Neural cell (in vitro differentiated cells): ENCODE data around the gene SPHKAP.

Experiments
- EP300 ChIP-seq: fragments of 450-650 bp; conservative IDR thresholded peaks from 2 replicates; pipeline ENCODE4 v1.6.1; 2014; ENCODE audit warnings: antibody characterized with exemption, mild to moderate bottlenecking, moderate library complexity; ENCODE audit not compliant: poor library complexity, severe bottlenecking
- EZH2 ChIP-seq: fragments of 200-600, 300-800 bp; shearing (Covaris generic), sonication (generic); IDR thresholded peaks from 2 replicates; pipeline ENCODE4 v1.6.1; 2014; ENCODE audit warnings: antibody characterized with exemption, low read length, borderline replicate concordance, mild to moderate bottlenecking; ENCODE audit not compliant: insufficient read depth, poor library complexity, severe bottlenecking
- MXI1 ChIP-seq: fragments of 450-650 bp; conservative IDR thresholded peaks from 2 replicates; pipeline ENCODE4 v1.6.1; 2014; ENCODE audit warnings: antibody characterized with exemption, mild to moderate bottlenecking; ENCODE audit not compliant: poor library complexity, severe bottlenecking
- RAD21 ChIP-seq: fragments of 450-650 bp; conservative IDR thresholded peaks from 2 replicates; pipeline ENCODE4 v1.6.1; 2014; ENCODE audit warnings: antibody characterized with exemption, mild to moderate bottlenecking, moderate library complexity
- TAF1 ChIP-seq: IDR thresholded peaks from 2 replicates; pipeline ENCODE4 v1.6.1; 2012; ENCODE audit warnings: low read depth
- TF ChIP-seq, protein P1 (sequence below): fragments of 450-650 bp; IDR thresholded peaks from 2 replicates; pipeline ENCODE4 v1.5.1; 2014; ENCODE audit warnings: antibody characterized with exemption, mild to moderate bottlenecking, moderate library complexity; ENCODE audit not compliant: poor library complexity, severe bottlenecking
- TF ChIP-seq, protein P2 (sequence below): IDR thresholded peaks from 2 replicates; pipeline ENCODE4 v1.6.1; 2012; ENCODE audit warnings: borderline replicate concordance

DNA sequence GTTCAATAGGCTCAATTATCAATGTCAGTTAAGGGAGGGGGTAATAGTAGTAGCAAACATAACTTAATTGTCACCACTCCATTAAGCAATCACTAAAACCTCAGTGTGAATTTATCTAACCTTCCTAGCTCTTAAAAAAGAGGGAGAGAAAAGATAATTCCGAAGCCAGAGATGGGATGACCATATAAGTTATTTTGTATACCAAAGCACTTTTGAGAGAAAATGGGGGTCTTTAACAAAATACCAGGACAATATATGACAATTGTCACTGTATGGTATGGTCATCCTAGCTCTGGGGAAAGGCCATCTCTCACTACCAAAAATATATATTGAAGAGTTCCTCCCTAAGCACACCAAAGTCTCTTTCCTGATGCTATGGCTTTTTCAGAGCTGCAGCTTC is 55.1 kb downstream of the SPHKAP start:
- TF ChIP-seq, protein P1, sequence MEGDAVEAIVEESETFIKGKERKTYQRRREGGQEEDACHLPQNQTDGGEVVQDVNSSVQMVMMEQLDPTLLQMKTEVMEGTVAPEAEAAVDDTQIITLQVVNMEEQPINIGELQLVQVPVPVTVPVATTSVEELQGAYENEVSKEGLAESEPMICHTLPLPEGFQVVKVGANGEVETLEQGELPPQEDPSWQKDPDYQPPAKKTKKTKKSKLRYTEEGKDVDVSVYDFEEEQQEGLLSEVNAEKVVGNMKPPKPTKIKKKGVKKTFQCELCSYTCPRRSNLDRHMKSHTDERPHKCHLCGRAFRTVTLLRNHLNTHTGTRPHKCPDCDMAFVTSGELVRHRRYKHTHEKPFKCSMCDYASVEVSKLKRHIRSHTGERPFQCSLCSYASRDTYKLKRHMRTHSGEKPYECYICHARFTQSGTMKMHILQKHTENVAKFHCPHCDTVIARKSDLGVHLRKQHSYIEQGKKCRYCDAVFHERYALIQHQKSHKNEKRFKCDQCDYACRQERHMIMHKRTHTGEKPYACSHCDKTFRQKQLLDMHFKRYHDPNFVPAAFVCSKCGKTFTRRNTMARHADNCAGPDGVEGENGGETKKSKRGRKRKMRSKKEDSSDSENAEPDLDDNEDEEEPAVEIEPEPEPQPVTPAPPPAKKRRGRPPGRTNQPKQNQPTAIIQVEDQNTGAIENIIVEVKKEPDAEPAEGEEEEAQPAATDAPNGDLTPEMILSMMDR: no peak
- TF ChIP-seq, protein P2, sequence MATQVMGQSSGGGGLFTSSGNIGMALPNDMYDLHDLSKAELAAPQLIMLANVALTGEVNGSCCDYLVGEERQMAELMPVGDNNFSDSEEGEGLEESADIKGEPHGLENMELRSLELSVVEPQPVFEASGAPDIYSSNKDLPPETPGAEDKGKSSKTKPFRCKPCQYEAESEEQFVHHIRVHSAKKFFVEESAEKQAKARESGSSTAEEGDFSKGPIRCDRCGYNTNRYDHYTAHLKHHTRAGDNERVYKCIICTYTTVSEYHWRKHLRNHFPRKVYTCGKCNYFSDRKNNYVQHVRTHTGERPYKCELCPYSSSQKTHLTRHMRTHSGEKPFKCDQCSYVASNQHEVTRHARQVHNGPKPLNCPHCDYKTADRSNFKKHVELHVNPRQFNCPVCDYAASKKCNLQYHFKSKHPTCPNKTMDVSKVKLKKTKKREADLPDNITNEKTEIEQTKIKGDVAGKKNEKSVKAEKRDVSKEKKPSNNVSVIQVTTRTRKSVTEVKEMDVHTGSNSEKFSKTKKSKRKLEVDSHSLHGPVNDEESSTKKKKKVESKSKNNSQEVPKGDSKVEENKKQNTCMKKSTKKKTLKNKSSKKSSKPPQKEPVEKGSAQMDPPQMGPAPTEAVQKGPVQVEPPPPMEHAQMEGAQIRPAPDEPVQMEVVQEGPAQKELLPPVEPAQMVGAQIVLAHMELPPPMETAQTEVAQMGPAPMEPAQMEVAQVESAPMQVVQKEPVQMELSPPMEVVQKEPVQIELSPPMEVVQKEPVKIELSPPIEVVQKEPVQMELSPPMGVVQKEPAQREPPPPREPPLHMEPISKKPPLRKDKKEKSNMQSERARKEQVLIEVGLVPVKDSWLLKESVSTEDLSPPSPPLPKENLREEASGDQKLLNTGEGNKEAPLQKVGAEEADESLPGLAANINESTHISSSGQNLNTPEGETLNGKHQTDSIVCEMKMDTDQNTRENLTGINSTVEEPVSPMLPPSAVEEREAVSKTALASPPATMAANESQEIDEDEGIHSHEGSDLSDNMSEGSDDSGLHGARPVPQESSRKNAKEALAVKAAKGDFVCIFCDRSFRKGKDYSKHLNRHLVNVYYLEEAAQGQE: no peak
- TF ChIP-seq MXI1 (no peak), EZH2 (no peak), RAD21 (no peak), EP300 (no peak), TAF1 (no peak)
